Keratinocyte (primary cell): ENCODE measurements around the gene ADCY4.

Source experiments
- EZH2 ChIP-seq: IDR thresholded peaks from one replicate; pipeline ENCODE4 v1.6.1; 2012; ENCODE audit warnings: inconsistent platforms, mild to moderate bottlenecking, low read length, moderate library complexity
- TF ChIP-seq, protein P1 (sequence below), 3 experiments: IDR thresholded peaks in 1 of 3; conservative IDR thresholded peaks in 1 of 3; optimal IDR thresholded peaks in 1 of 3; 2 replicates in 2 of 3; 3 replicates in 1 of 3; pipeline versions ENCODE3 to v1.5.1; 2011; ENCODE audit warnings: low read length in 3 of 3, mild to moderate bottlenecking in 3 of 3, moderate library complexity in 2 of 3, control low read depth in 1 of 3, inconsistent platforms in 1 of 3; ENCODE audit not compliant: insufficient read depth in 2 of 3; ENCODE audit errors: extremely low read depth in 1 of 3

DNA sequence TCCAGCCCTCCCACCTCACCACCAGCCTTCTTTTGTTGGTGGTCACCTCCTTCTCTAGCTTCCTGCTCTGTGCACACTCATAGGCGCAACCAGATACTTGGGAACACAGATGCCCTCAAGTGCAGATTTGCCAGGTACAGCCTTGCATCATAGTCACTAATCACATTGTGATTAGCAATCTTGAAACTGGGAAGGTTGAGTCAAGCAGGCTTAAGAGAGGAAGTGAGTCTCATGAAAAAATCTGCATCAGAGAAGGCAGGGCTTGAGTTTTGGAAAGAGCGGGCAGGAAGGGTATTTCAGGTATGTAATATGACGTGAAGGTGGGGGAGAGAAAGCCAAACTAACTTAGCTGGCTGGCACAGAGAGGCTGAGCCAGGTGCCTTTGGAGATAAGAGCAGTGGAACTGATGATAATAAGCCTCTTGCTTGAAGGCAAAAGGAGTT is 60.7 kb downstream of the ADCY4 start:
- no peak for TF ChIP-seq EZH2
- TF ChIP-seq, protein P1, sequence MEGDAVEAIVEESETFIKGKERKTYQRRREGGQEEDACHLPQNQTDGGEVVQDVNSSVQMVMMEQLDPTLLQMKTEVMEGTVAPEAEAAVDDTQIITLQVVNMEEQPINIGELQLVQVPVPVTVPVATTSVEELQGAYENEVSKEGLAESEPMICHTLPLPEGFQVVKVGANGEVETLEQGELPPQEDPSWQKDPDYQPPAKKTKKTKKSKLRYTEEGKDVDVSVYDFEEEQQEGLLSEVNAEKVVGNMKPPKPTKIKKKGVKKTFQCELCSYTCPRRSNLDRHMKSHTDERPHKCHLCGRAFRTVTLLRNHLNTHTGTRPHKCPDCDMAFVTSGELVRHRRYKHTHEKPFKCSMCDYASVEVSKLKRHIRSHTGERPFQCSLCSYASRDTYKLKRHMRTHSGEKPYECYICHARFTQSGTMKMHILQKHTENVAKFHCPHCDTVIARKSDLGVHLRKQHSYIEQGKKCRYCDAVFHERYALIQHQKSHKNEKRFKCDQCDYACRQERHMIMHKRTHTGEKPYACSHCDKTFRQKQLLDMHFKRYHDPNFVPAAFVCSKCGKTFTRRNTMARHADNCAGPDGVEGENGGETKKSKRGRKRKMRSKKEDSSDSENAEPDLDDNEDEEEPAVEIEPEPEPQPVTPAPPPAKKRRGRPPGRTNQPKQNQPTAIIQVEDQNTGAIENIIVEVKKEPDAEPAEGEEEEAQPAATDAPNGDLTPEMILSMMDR (optimal IDR thresholded peaks at IDR 0.05 in 1 of 3, IDR thresholded peaks at IDR 0.05 in 1 of 3, conservative IDR thresholded peaks at IDR 0.05 in 1 of 3; ENCODE audit: extremely low read depth in 1 of 3, insufficient read depth in 2 of 3, low read length in 3 of 3): no peak
